Panc1 (cell line): ENCODE results near the gene CADM1. TPM values are rescaled to one million over a fixed set of nuclear protein-coding genes. Genes with fewer than 3 reads are reported as not detected.

Experiments
- ATAC-seq: fragments of 200-7000 bp; cut with Tn5 transposase; 2 replicates; pipeline ENCODE4 v1.9.1; 2020; ENCODE audit warnings: mild to moderate bottlenecking, moderate library complexity
- BruUV-seq: library from RNA; stranded (reverse); fragments of 400-500 nt; replicated peaks from 2 replicates; lab custom pipeline; 2021; lab: Mats Ljungman, UMichigan
- CTCF ChIA-PET: fragments of 300-600 bp; sonication (Branson Sonifier 250); formaldehyde crosslinking; loops from one replicate; lab custom pipeline; 2022; ENCODE audit warnings: antibody characterized with exemption; lab: Charles Lee
- POLR2A ChIA-PET: fragments of 300-600 bp; sonication (Branson Sonifier 250); formaldehyde crosslinking; loops from one replicate; lab custom pipeline; 2022; ENCODE audit warnings: antibody characterized with exemption; lab: Charles Lee
- DNase-seq: peaks from one replicate; pipeline ENCODE4 v3.0.0-alpha.2; 2010; ENCODE audit warnings: low read depth, low spot score
- H3K27ac ChIP-seq: 2 replicates; pipeline ENCODE4 v1.5.1; 2011; ENCODE audit warnings: mild to moderate bottlenecking, low read length, inconsistent platforms
- H3K27me3 ChIP-seq: fragments of 200-500 bp; sonication (Bioruptor generic); 2 replicates; pipeline ENCODE4 v1.6.0; 2014; ENCODE audit warnings: low read length, inconsistent platforms; ENCODE audit not compliant: control insufficient read depth, insufficient read depth
- H3K36me3 ChIP-seq: fragments of 200-500 bp; sonication (Bioruptor generic); 2 replicates; pipeline ENCODE4 v1.5.1; 2014; ENCODE audit warnings: inconsistent platforms, mild to moderate bottlenecking, low read length, moderate library complexity; ENCODE audit not compliant: control insufficient read depth, insufficient read depth
- H3K4me1 ChIP-seq: 2 replicates; pipeline ENCODE4 v1.5.1; 2011; ENCODE audit warnings: inconsistent platforms, mild to moderate bottlenecking, low read length, moderate library complexity; ENCODE audit not compliant: control insufficient read depth, insufficient read depth
- H3K4me3 ChIP-seq, 2 experiments: 2 replicates each; pipeline ENCODE4 v1.5.1; 2011 to 2012; ENCODE audit warnings: low read depth in 2 of 2, low read length in 2 of 2, mild to moderate bottlenecking in 2 of 2, inconsistent platforms in 1 of 2, moderate library complexity in 1 of 2
- H3K9me3 ChIP-seq: fragments of 200-500 bp; sonication (Bioruptor generic); 2 replicates; pipeline ENCODE4 v1.5.1; 2014; ENCODE audit warnings: low read depth, mild to moderate bottlenecking, inconsistent platforms, low read length, moderate library complexity; ENCODE audit not compliant: control insufficient read depth, insufficient read depth
- CTCF ChIP-seq: fragments of 450-650 bp; IDR thresholded peaks from 2 replicates; pipeline ENCODE4 v1.5.1; 2017; ENCODE audit warnings: mild to moderate bottlenecking
- POLR2AphosphoS5 ChIP-seq: IDR thresholded peaks from 2 replicates; pipeline ENCODE4 v1.6.1; 2012; ENCODE audit warnings: mild to moderate bottlenecking, low read depth, low read length, moderate library complexity
- REST ChIP-seq, 2 experiments: IDR thresholded peaks; 2 replicates each; pipeline ENCODE4 v1.6.1; 2011 to 2012; ENCODE audit warnings: low read depth in 2 of 2, control low read depth in 1 of 2, low read length in 1 of 2, mild to moderate bottlenecking in 1 of 2, moderate library complexity in 1 of 2; ENCODE audit not compliant: insufficient read depth in 1 of 2
- SIN3A ChIP-seq: IDR thresholded peaks from 2 replicates; pipeline ENCODE4 v1.6.1; 2012; ENCODE audit warnings: low read depth, mild to moderate bottlenecking, low read length, moderate library complexity, borderline replicate concordance; ENCODE audit not compliant: insufficient read depth
- TCF7L2 ChIP-seq: IDR thresholded peaks from 2 replicates; pipeline ENCODE4 v1.6.1; 2011; ENCODE audit warnings: mild to moderate bottlenecking, low read depth, low read length, inconsistent platforms
- in situ Hi-C: cut with HindIII; loops from 2 replicates; pipeline ENCODE4 v1.10.0; 2016; ENCODE audit warnings: low sequenced_read_pairs, low pct_unique_long_range_greater_than_20kb
- intact Hi-C: fragments of 100-400 bp; cut with micrococcal nuclease; formaldehyde crosslinking; loops from one replicate; pipeline ENCODE4 v1.10.0; 2022; ENCODE audit not compliant: unreplicated experiment
- total RNA-seq: library from RNA; stranded (reverse); gene quantifications from one replicate; pipeline ENCODE4 v1.2.1, GENCODE V29; 2021; ENCODE audit not compliant: unreplicated experiment

The CADM1 gene
- total RNA-seq, 1 experiment from 2014 or later, result 3.9 TPM

- CTCF ChIA-PET, result no interaction called here
- Histone ChIP-seq H3K9me3 (no peaks in the 10 kb centered on the region), H3K4me1 (no peaks in the 10 kb centered on the region), H3K27me3 (no peaks in the 10 kb centered on the region), H3K4me3 (no peak overlapping the region), H3K27ac (no peak overlapping the region), H3K36me3 (no peaks in the 10 kb centered on the region)
- ATAC-seq, result no peak
- no peak for DNase-seq
- POLR2A ChIA-PET, result no interaction called here
- intact Hi-C loops, result no loop called here
- in situ Hi-C loops, result no loop called here
- BruUV-seq, result no TSS peak
- TF ChIP-seq TCF7L2 (no peak), CTCF (no peak), REST (IDR thresholded peaks at IDR 0.05; ENCODE audit: insufficient read depth in 1 of 2, low read depth in 2 of 2, low read length in 1 of 2) (no peak), SIN3A (no peak), POLR2AphosphoS5 (no peak)
These were observed 151.3 kb downstream of the CADM1 start for GRCh38 chr11:115352805-115353485.

- Histone ChIP-seq H3K9me3 (no peaks in the 10 kb centered on the region), H3K27ac (no peak overlapping the region), H3K4me3 (no peak overlapping the region), H3K4me1 (no peaks in the 10 kb centered on the region), H3K36me3 (no peaks in the 10 kb centered on the region), H3K27me3 (no peaks in the 10 kb centered on the region)
- ATAC-seq (no peak), DNase-seq (no peak)
- TF ChIP-seq SIN3A, result no peak
- TF ChIP-seq CTCF, result no peak
- TF ChIP-seq TCF7L2, result no peak
- no peak for TF ChIP-seq REST (IDR thresholded peaks at IDR 0.05; ENCODE audit: insufficient read depth in 1 of 2, low read depth in 2 of 2, low read length in 1 of 2)
- TF ChIP-seq POLR2AphosphoS5, result no peak
- ChIA-PET CTCF (no interaction called here), POLR2A (no interaction called here)
- BruUV-seq, result no TSS peak
- in situ Hi-C loops (no loop called here), intact Hi-C loops (no loop called here)
These were observed 154.7 kb downstream of the CADM1 start for GRCh38 chr11:115349335-115350017.
